ENCODE data around the gene LYPD6B. TPM values are rescaled to one million over a fixed set of nuclear protein-coding genes. Genes with fewer than 3 reads are reported as not detected.
A peak's percentile ranks its signal among the peaks of the same experiment; 100 is the strongest.

The LYPD6B gene
- total RNA-seq, 1 experiment from 2014 or later = not detected

GRCh38 chr2:149183187-149183586, 144.7 kb downstream of the LYPD6B start:
- no peak overlapping the region for H3K4me3 ChIP-seq (ENCODE audit: low read depth, low read length, poor library complexity, severe bottlenecking)

GRCh38 chr2:149184991-149185390, 146.5 kb downstream of the LYPD6B start:
- DNase-seq (ENCODE audit: low spot score) = peak; percentile 80
- Histone ChIP-seq H3K9me3 (ENCODE audit: low read depth, low read length, poor library complexity, severe bottlenecking) (no peaks in the 10 kb centered on the region), H3K27ac (ENCODE audit: low read depth, low read length, poor library complexity, severe bottlenecking) (peak overlapping the region; percentile 66), H3K4me1 (ENCODE audit: insufficient read depth, low read length, poor library complexity, severe bottlenecking) (peaks cover 55% of the 10 kb centered on the region), H3K27me3 (replicated peaks; ENCODE audit: insufficient read depth, low read depth, low read length, poor library complexity) (no peaks in the 10 kb centered on the region), H3K4me3 (ENCODE audit: low read depth, low read length, poor library complexity, severe bottlenecking) (no peak overlapping the region), H3K36me3 (ENCODE audit: insufficient read depth, low read length, poor library complexity, severe bottlenecking) (no peaks in the 10 kb centered on the region)
- ChIA-PET POLR2A (ENCODE audit: low non-redundant PET) (no interaction called here), CTCF (no interaction called here)
- no TSS peak for BruUV-seq (replicated peaks)
- intact Hi-C loops (cut with micrococcal nuclease; ENCODE audit: unreplicated experiment) = no loop called here
- TF ChIP-seq EZH2 (IDR thresholded peaks at IDR 0.05; ENCODE audit: borderline replicate concordance, low read depth, low read length, poor library complexity, severe bottlenecking) (no peak), CTCF (conservative IDR thresholded peaks at IDR 0.05; ENCODE audit: low read depth, low read length) (no peak)

More at GRCh38 chr2:149183187-149183586, 144.7 kb downstream of the LYPD6B start:
- Histone ChIP-seq H3K27me3 (replicated peaks; ENCODE audit: insufficient read depth, low read depth, low read length, poor library complexity) (no peaks in the 10 kb centered on the region), H3K9me3 (ENCODE audit: low read depth, low read length, poor library complexity, severe bottlenecking) (no peaks in the 10 kb centered on the region), H3K27ac (ENCODE audit: low read depth, low read length, poor library complexity, severe bottlenecking) (no peak overlapping the region), H3K36me3 (ENCODE audit: insufficient read depth, low read length, poor library complexity, severe bottlenecking) (no peaks in the 10 kb centered on the region), H3K4me1 (ENCODE audit: insufficient read depth, low read length, poor library complexity, severe bottlenecking) (peaks cover 47% of the 10 kb centered on the region)
- POLR2A ChIA-PET (ENCODE audit: low non-redundant PET) = no interaction called here
- intact Hi-C loops (cut with micrococcal nuclease; ENCODE audit: unreplicated experiment) = no loop called here
- no peak for DNase-seq (ENCODE audit: low spot score)
- BruUV-seq (replicated peaks) = no TSS peak
- TF ChIP-seq EZH2 (IDR thresholded peaks at IDR 0.05; ENCODE audit: borderline replicate concordance, low read depth, low read length, poor library complexity, severe bottlenecking) (no peak), CTCF (conservative IDR thresholded peaks at IDR 0.05; ENCODE audit: low read depth, low read length) (no peak)
- CTCF ChIA-PET = no interaction called here

GRCh38 chr2:149185942-149186490, 147.5 kb downstream of the LYPD6B start:
- Histone ChIP-seq H3K27me3 (replicated peaks; ENCODE audit: insufficient read depth, low read depth, low read length, poor library complexity) (no peaks in the 10 kb centered on the region), H3K4me3 (ENCODE audit: low read depth, low read length, poor library complexity, severe bottlenecking) (no peak overlapping the region), H3K9me3 (ENCODE audit: low read depth, low read length, poor library complexity, severe bottlenecking) (no peaks in the 10 kb centered on the region), H3K4me1 (ENCODE audit: insufficient read depth, low read length, poor library complexity, severe bottlenecking) (peaks cover 51% of the 10 kb centered on the region), H3K36me3 (ENCODE audit: insufficient read depth, low read length, poor library complexity, severe bottlenecking) (no peaks in the 10 kb centered on the region), H3K27ac (ENCODE audit: low read depth, low read length, poor library complexity, severe bottlenecking) (peak overlapping the region; percentile 66)
- TF ChIP-seq EZH2 (IDR thresholded peaks at IDR 0.05; ENCODE audit: borderline replicate concordance, low read depth, low read length, poor library complexity, severe bottlenecking) (no peak), CTCF (conservative IDR thresholded peaks at IDR 0.05; ENCODE audit: low read depth, low read length) (no peak)
- DNase-seq (ENCODE audit: low spot score) = no peak
- BruUV-seq (replicated peaks) = no TSS peak
- ChIA-PET POLR2A (ENCODE audit: low non-redundant PET) (no interaction called here), CTCF (interaction anchor here (0.6 kb wide), 1 partner anchor 395 kb away, joined by 4 read pairs; no protein-coding TSS in a partner anchor)
- intact Hi-C loops (cut with micrococcal nuclease; ENCODE audit: unreplicated experiment) = no loop called here

All from A673 (cell line).